AG04450 (cell line): ENCODE measurements around the gene NFASC. TPM values are rescaled to one million over a fixed set of nuclear protein-coding genes. Genes with fewer than 3 reads are reported as not detected.

Experiments used
- CTCF ChIA-PET: fragments of 300-600, 350-600 bp; formaldehyde crosslinking; extraction: SDS; loops from one replicate; lab custom pipeline; 2022; ENCODE audit warnings: antibody characterized with exemption, inconsistent platforms; lab: Charles Lee
- POLR2A ChIA-PET: fragments of 350-600 bp; formaldehyde crosslinking; extraction: SDS; loops from one replicate; lab custom pipeline; 2021; ENCODE audit warnings: antibody characterized with exemption, inconsistent platforms; lab: Yijun Ruan, JAX
- DNase-seq: peaks from one replicate; pipeline ENCODE4 v3.0.0-alpha.2; 2011; ENCODE audit warnings: low read depth, low spot score
- H3K27ac ChIP-seq: one replicate; pipeline ENCODE4 v1.5.1; 2012; ENCODE audit warnings: low read depth, low read length, control low read depth
- H3K27me3 ChIP-seq: one replicate; pipeline ENCODE4 v1.6.0; 2012; ENCODE audit warnings: low read length; ENCODE audit not compliant: control insufficient read depth, insufficient read depth
- H3K4me3 ChIP-seq: 2 replicates; pipeline ENCODE4 v1.5.1; 2011; ENCODE audit warnings: mild to moderate bottlenecking, low read depth, low read length, control low read depth
- H3K9me3 ChIP-seq: 2 replicates; pipeline ENCODE4 v1.5.1; 2012; ENCODE audit warnings: low read length; ENCODE audit not compliant: control insufficient read depth, insufficient read depth
- polyA plus RNA-seq: library from polyadenylated mRNA; depleted of rRNA; stranded (reverse); fragments of >200 nt; gene quantifications from 2 replicates; pipeline ENCODE4 v1.2.3, GENCODE V29; 2011
- TF ChIP-seq, protein P1 (sequence below): IDR thresholded peaks from 2 replicates; pipeline ENCODE4 v1.5.1; 2011; ENCODE audit warnings: low read depth, low read length, control low read depth, inconsistent platforms

NFASC gene
- polyA plus RNA-seq, 1 experiment, result 1.8 TPM

DNA sequence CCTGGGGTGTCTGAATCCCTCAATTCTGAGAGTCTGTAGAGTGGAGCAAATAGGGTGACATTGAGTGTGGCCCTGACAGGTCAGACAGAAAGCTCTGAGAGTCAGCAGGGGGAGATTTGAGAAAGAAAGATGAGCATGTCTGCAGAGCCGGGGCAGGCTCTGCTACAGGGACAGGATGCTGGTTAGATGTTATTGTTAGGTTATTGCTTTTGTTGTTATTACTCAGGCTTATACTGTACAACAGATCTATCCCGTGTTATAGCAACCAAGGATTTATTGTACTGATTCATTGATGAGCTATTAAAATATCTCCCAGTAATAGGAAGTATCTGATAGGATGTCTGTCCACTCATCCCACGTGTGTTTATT, 59.5 kb downstream of the NFASC start:
- no peak for DNase-seq
- TF ChIP-seq, protein P1, sequence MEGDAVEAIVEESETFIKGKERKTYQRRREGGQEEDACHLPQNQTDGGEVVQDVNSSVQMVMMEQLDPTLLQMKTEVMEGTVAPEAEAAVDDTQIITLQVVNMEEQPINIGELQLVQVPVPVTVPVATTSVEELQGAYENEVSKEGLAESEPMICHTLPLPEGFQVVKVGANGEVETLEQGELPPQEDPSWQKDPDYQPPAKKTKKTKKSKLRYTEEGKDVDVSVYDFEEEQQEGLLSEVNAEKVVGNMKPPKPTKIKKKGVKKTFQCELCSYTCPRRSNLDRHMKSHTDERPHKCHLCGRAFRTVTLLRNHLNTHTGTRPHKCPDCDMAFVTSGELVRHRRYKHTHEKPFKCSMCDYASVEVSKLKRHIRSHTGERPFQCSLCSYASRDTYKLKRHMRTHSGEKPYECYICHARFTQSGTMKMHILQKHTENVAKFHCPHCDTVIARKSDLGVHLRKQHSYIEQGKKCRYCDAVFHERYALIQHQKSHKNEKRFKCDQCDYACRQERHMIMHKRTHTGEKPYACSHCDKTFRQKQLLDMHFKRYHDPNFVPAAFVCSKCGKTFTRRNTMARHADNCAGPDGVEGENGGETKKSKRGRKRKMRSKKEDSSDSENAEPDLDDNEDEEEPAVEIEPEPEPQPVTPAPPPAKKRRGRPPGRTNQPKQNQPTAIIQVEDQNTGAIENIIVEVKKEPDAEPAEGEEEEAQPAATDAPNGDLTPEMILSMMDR, result no peak
- no peak overlapping the region for H3K4me3 ChIP-seq
- H3K27ac ChIP-seq, result no peak overlapping the region
- peaks cover 2% of the 10 kb centered on the region for H3K27me3 ChIP-seq
- ChIA-PET CTCF (interaction anchor here (0.9 to 1.6 kb wide), 3 partner anchors 12 to 183 kb away, joined by 3 to 4 read pairs (median 3); no protein-coding TSS in a partner anchor), POLR2A (no interaction called here)
- no peaks in the 10 kb centered on the region for H3K9me3 ChIP-seq

DNA sequence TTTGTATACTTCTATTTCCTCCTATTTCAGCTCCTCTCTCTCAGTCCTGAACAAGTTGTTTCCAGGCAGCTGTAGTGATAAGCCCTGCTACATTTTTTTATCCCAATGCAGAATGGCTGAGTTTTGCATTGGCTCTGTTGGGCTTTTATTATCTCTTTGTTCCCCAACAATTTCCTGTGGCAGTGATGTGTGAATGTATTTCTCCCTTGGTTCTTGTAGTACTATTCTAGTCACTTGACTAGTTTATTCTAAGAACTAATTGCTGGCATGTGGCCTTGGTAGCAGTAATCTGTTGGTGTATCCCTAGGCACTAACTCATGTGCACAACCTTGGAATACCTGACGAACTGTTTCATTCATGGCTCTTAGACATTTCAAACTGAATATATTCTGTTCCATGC, 60.7 kb downstream of the NFASC start:
- no peaks in the 10 kb centered on the region for H3K9me3 ChIP-seq
- DNase-seq, result no peak
- H3K4me3 ChIP-seq, result no peak overlapping the region
- TF ChIP-seq, protein P1, result no peak
- ChIA-PET CTCF (interaction anchor here (0.8 to 0.9 kb wide), 2 partner anchors 124 to 130 kb away, joined by 3 to 5 read pairs; no protein-coding TSS in a partner anchor), POLR2A (no interaction called here)
- H3K27me3 ChIP-seq, result peaks cover 2% of the 10 kb centered on the region
- H3K27ac ChIP-seq, result no peak overlapping the region

DNA sequence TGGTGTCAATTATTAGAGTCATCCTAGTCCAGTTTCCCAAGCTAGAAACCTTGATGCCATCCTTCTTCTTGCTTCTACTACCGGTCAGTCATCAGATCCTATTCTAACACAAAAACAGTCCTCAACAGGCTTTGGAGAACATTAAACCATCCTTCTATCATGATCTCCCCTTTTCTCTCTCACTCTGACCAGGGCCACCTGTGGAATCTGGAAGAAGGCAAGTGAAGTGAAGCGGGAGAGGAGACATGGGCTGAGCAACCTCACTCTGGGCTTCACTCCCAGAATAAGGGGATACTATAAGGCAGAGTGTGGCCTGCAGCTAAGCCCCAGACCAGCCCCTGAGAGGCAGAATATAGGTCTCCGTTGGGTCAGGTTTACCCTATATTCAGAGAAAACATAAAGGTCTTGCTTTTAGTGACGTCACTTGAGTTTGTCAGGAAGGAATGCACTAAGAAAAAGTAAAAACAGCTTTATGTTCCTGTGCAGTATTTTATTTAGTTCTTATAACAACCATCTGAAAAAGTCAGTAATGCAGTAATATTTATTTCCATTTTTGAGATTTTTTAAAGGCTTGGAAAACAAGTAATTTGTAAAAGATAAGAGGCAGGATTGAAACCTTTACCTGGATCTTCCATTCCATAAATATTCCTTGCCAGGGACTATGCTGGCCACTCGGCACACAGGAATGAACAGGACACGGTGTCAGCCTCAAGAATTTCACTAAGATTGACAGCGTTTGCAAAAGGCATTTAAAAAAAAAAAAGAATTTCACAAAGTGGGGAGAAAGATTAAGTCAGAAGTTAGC, 61.3 kb downstream of the NFASC start:
- TF ChIP-seq, protein P1, result no peak
- no peak overlapping the region for H3K27ac ChIP-seq
- ChIA-PET POLR2A (no interaction called here), CTCF (no interaction called here)
- H3K4me3 ChIP-seq, result no peak overlapping the region
- no peaks in the 10 kb centered on the region for H3K9me3 ChIP-seq
- no peak for DNase-seq
- H3K27me3 ChIP-seq, result peaks cover 2% of the 10 kb centered on the region

DNA sequence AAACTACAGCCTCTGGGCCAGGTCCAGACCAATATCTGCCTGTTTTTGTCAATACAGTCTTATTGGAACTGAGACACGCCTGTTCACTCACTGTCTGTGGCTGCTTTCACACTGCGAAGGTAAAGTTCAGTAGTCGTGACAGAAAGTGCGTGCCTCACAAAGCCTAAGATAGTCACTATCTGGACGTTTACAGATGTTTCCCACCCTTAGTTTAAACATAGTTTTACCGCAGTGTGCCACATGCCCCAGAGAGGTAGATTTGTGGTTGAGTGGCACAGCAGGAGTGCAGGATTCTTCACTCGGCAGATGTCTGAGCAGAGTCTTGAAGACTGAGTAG, 61.9 kb downstream of the NFASC start:
- POLR2A ChIA-PET, result no interaction called here
- no peaks in the 10 kb centered on the region for H3K9me3 ChIP-seq
- no peak overlapping the region for H3K27ac ChIP-seq
- no peak overlapping the region for H3K4me3 ChIP-seq
- peaks cover 2% of the 10 kb centered on the region for H3K27me3 ChIP-seq
- CTCF ChIA-PET, result no interaction called here
- no peak for DNase-seq
- TF ChIP-seq, protein P1, result no peak

DNA sequence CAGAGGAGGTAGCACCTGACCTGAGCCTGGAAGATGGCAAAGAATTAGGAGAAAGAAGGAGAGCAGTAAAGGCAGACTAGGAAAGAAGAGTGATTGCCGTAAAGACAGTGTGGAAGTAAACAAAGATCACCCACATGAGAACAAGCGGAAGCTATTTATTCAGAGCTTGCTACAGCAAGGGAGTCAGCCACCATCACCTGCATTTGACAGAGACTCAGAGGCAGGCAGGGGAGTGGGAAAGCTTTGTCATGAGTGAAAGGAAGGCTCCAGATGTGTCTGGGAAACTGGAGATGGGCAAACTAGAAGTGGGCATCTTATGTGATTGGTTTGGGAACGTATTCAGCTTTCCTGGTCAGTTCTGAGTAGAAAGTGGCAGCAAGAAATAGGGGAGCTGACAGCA, 64.5 kb downstream of the NFASC start:
- no peak overlapping the region for H3K4me3 ChIP-seq
- TF ChIP-seq, protein P1, result no peak
- H3K27me3 ChIP-seq, result peaks cover 11% of the 10 kb centered on the region
- ChIA-PET CTCF (no interaction called here), POLR2A (no interaction called here)
- H3K9me3 ChIP-seq, result no peaks in the 10 kb centered on the region
- DNase-seq, result no peak
- no peak overlapping the region for H3K27ac ChIP-seq
